SIG-M5 treated with dmso at 0.1 percent for 504 hours (cell line): ENCODE measurements around the gene LHX4.

Source experiments
- DNase-seq: peaks from one replicate; lab custom pipeline; 2025; ENCODE audit not compliant: unreplicated experiment; lab: John Stamatoyannopoulos, UW

The LHX4 gene

GRCh38 chr1:180224902-180225301, 5.2 kb upstream of the LHX4 start:
- no peak for DNase-seq

DNA sequence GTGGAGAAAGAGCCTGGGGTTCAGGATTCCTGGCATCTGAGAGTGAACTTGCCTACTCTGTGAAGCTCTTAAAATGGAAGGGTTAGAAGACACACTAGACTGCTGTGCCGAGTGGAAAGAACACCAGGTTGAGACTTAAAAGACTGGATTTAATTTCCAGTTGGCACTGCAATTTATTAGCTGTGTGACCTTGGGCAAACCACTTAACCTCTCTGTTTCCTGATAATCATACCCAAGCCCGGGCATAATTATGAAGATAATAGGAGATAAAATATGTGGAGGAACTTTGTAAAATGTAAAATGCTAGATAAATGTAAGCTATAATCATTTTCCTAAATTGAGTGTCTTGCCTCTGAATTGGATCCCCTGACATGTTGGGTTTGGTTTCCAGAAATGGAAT, 4.7 kb upstream of the LHX4 start:
- no peak for DNase-seq

DNA sequence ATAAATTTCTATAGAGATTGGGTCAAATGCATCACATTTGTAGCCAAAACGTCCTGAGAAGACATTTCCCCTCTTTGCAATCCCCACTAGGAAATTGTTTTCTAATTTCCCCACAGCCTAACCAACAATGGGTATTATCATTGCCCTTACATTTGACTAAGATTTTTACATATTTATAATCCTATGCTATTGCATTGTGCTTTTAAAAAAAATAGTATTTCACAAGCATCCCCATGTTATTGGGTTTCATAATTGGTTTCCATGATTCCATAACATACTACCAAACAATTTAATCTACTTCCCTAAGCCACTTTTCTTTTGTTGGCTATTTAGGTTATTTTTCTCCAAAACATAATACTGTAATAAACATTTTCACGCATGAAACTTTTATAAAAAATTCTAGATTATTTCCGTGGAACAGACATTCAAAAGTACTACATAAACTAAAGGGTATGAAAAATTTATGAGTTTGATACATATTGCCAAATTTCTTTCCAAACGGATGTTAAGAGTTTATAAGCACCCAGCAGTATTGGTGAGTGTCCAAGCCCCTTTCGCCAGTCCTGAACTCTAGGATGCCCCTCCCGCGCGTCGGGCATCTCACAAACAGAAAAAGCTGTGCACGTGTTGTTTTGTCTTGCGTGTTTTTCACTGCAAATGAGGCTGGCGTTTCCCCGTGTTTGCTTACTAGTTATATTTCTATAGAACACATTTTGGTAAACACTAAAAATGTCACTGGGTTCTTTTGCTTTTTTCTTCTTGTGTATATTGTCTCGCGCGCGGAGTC, 2.0 kb upstream of the LHX4 start:
- DNase-seq, result peak; percentile 35

DNA sequence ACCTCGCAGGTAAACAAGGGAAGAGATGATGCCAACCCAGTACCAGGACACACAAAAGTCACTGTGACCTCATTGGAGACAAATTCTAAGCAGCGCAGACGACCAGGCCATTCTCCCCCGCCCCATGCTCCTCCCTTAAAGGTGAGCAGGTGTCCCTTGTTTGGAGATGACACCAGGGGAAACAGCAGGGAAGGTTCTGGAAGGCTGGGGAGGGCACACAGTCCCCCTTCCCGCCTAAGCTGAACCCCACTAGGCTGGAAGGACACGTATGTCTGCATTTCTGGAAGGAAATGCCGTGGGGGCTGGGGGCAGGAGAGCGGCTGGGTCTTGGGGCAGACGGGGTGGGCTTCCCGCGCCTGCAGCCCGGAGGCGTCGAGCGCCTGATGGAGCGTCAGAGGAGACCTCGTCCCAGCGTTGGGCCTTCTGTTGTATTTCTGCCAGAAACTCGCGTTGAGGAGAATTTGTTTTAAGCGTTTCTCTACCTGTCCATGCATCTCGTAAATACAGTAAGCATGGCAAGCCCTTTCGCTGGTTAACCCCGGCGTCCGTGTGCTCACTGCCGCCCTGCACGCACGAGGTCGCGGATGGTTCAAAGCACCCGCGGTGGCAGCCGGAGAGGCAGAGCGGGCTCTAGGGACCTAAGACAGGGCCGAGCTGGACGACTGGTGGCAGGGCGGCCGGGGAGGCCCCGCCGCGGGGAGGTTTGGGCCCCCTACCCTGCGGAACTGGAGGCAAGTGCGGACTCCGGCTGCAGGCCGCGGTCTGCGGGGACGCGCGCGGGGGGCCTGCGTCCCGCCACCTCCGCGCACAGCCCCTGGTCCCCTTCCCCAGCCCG, 1.2 kb upstream of the LHX4 start:
- no peak for DNase-seq

DNA sequence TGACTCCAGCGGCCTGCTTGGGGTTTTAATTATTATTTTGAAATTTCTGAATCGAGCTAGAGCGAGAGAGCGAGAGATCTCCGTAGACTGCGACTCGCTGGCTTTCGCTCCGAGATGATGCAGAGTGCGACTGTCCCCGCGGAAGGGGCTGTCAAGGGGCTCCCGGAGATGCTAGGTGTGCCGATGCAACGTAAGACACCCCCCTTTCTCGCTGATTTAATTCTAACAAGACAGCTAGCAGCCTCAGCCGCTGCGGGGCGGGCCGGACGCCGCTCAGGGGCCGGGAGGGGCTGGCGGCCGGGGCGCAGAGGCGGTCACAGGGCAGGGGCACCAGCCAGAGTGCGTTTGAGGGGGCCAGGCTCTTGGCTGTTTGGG, 339 bp downstream of the LHX4 start:
- DNase-seq, result peak; percentile 40

DNA sequence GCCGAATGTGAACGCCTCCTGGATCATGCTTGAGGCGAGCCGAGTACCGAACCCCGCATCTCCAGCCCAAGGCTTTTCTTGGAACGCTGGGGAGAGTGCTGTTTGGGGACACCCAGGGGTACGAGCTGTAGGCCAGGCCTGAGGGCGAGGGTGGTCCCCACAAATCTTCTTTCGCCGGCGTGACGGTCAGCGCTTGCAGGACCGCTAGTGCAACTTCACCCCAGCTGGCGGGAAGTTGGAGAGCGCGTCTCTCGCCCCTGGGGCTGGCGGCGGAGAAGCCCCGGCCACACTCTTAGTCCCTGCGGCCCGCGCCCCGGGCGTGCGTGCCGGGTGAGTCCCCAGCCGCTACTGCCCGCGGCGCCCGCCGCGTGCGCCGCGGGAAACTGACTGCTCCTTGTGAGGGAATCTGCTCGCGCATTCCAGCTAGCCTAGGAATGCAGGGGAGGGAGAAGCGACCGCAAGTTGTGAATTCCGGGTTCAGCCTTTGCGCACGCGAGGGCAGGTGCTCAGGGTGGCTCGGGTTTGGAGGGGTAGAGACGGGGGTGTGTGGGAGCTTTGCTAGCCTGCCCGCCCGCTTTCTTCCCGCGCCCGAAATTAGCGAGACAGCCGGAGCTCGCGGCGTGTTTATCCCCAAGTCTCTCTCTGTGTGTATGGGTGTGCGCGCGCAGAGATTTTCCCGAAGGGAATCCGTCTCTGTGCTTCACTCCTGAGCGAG, 884 bp downstream of the LHX4 start:
- no peak for DNase-seq

GRCh38 chr1:180231506-180231921, 1.4 kb downstream of the LHX4 start:
- DNase-seq, result peak; percentile 92

GRCh38 chr1:180231936-180232335, 1.9 kb downstream of the LHX4 start:
- no peak for DNase-seq

DNA sequence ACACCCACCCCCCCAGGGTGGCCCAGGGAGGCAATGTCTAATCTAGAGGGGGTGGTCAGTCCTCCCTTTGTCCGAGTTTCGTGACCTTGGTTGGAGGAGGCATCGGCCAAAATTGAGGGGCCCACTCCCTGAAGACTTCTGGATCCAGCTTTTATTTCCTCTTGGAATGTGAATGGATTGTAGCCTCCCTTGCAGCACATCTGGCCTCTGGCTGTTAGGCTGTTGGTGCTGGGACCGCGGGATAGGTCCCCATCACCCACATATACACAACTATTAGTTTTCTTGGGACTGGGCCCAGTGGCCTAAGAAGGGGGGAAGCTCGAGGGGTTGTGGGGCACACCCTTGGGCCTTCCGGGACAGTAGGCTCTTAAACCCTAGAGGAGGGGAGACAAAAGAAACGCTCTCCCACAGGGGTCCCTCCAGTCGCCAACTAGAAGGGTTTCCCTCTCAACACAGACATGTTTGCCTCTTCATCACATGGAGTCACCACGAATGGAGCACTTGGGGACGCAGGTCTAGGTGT, 2.5 kb downstream of the LHX4 start:
- no peak for DNase-seq

DNA sequence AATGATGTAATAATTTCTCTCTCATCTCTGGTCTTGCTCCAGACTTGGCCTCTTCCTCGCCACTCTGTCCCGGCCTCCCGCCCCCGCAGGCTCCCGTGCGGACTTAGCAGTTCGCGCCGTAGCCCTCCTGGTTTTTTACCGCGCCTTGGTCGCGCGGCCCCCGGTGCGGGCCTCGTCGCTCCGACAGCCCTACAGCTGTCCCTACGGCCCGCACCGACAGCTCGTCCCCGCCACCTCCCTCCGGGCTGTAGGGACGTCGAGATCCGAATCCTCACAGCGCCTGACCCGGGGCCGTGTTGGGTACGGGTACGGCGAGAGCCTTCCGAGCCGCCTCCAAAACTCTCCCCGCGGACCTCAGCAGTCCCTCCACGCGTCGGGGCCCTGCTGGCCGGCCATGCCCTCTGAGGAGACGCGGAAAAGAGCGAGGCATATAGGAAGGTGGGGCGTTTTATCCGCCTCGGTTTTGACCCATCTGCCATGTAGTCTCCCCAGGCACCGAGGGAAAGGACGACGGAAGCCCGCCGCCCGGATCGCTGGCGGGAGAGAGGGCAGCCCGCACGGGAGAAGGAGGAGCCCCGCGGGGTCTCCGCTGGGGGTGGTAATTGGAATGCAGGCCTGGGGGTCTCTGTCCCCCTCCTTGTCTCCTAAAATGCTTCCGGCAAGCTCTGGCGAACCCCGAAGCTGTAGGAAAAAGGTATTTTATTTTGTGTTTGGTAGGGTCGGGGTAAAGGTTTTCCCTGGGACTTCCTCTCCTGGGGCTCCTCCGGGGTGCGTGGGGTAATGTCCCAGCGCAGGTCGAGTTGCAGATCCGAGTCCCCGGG, 3.3 kb downstream of the LHX4 start:
- DNase-seq, result no peak

DNA sequence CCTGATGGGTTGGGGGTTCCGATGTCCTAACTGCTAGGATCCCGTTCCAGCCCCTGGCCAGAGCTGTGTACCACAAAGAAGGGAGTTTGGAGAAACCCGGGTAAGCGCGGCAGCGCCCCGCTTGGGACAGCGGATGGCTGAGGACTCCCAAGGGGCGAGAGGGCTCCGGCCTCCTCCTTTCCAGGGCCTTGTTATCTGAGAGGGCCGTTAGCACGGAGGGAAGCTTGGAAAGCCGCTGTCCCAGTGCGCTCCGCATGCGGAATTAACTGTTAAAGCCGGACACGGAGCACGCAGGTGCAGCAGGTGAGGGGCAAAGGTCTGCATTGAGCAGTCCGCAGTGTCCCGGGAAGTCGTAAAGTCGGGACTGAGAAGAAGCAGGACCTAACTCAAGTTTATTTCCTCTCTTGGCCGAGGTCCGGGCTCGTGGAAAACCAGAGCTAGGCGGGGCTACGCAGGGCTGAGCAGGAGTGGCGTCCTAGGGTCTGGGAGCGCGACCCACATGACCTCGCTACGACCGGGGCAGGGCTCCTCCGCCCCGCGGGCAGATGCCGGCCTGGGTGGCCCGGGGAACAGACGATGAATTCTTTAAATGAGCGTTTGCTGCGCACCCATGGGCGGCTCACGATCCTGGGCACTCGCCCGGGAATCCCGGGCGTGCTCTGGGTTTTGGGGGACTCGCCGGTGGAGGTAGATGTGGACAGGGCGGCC, 4.5 kb downstream of the LHX4 start:
- no peak for DNase-seq

DNA sequence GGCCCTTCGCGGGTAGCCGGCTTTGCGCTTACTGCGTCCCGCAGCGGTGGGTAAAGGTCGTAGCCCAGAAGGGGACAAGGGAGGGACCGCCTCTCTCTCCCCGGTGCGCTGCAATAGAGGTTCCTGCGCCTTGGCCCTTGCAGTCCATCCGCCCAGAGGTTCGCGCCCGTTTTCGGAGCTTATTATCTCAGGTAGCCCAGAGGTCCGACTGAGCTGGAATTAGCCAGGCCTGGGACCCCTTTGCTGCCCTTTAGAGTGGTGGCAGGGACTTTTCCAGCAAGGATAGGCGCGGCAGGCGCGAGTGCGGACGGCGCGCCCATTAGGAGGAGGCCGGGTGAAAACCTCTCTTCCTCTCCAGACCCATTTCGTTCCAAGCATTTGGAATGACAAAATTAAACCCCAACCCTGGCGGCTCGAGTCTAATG, 5.0 kb downstream of the LHX4 start:
- DNase-seq, result no peak

- DNase-seq, result no peak
Observed at GRCh38 chr1:180235502-180236239, 5.6 kb downstream of the LHX4 start.

DNA sequence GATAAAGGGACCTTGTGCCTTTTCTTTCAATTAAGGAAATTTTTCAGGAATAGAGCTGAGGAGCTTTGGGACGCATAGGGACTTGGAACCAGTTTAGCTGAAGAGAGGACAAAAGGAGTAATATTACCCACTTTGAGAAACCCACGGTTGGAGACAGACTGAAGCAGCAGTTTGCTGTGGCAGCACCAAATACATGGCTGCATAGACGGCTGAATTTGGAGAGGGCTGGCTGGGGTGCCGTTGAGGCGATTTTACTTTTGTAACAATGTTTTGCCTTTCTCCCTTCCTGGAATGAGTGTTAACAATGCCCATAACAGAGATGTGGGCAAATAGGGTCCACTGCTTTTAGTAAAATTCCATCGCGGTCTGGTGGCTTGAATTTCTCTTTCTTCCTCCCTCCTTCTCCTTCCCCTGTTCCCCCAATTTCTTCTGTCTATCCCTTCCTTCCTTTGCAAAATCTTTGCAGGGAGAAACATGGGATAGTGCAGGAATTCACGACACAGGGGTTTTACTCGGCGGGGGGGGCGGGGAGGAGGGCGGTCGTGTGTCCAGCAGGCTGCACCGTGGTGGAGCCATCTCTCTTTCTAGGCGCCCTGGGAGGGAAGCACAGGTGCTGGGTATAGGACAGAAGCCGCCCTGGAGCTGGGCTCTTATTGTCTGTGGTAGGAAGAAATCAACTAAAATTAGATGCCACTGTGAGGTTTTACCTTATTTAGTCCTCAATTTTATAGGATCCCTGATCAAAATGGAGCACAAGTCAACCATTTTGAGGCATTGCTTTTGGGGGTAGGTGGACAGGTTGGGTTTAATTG, 6.8 kb downstream of the LHX4 start:
- DNase-seq, result no peak

GRCh38 chr1:180237869-180238476, 7.9 kb downstream of the LHX4 start:
- DNase-seq, result no peak

DNA sequence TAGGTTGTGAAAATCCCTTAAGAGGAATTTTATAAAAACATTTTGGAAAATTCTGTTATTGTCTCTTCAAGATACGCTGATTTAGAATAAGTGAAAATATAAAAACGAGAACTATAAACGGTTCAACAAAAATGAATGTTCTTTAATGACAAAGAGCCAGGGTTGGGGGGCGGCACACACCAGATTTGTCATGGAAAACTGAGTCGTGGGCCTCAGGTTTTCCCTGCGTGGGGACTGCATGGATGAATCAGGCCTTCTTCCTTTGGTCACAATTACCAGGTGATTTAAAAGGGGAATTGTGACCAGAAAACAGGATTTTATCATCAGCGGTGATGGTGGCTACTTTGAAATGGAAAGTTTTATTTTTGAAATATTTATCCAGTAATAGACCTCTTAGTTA, 8.6 kb downstream of the LHX4 start:
- DNase-seq, result no peak

- DNase-seq, result no peak
Observed at GRCh38 chr1:180239145-180240096, 9.4 kb downstream of the LHX4 start.
